ENCODE data around the gene OR6J1.

Gene OR6J1

GRCh38 chr14:22630486-22630885, 13.7 kb downstream of the OR6J1 start:
- no peak for TF ChIP-seq CTCF (IDR thresholded peaks at IDR 0.05; ENCODE audit: poor library complexity, severe bottlenecking)

GRCh38 chr14:22630066-22630465, 14.1 kb downstream of the OR6J1 start:
- Histone ChIP-seq H3K27ac (ENCODE audit: poor library complexity, severe bottlenecking) (no peak overlapping the region), H3K4me3 (ENCODE audit: severe bottlenecking) (no peak overlapping the region), H3K4me1 (ENCODE audit: insufficient read depth, poor library complexity, severe bottlenecking) (no peaks in the 10 kb centered on the region), H3K27me3 (ENCODE audit: insufficient read depth, poor library complexity, severe bottlenecking) (no peaks in the 10 kb centered on the region), H3K9me3 (ENCODE audit: severe bottlenecking) (no peaks in the 10 kb centered on the region), H3K36me3 (ENCODE audit: low read depth) (no peaks in the 10 kb centered on the region)
- ATAC-seq (ENCODE audit: low read depth) (no peak), DNase-seq (ENCODE audit: low spot score) (no peak)
- no peak for TF ChIP-seq CTCF (IDR thresholded peaks at IDR 0.05; ENCODE audit: poor library complexity, severe bottlenecking)

More at GRCh38 chr14:22630486-22630885, 13.7 kb downstream of the OR6J1 start:
- Histone ChIP-seq H3K27me3 (ENCODE audit: insufficient read depth, poor library complexity, severe bottlenecking) (no peaks in the 10 kb centered on the region), H3K27ac (ENCODE audit: poor library complexity, severe bottlenecking) (no peak overlapping the region), H3K36me3 (ENCODE audit: low read depth) (no peaks in the 10 kb centered on the region), H3K4me1 (ENCODE audit: insufficient read depth, poor library complexity, severe bottlenecking) (no peaks in the 10 kb centered on the region), H3K4me3 (ENCODE audit: severe bottlenecking) (no peak overlapping the region), H3K9me3 (ENCODE audit: severe bottlenecking) (no peaks in the 10 kb centered on the region)
- ATAC-seq (ENCODE audit: low read depth) (no peak), DNase-seq (ENCODE audit: low spot score) (no peak)

- no peaks in the 10 kb centered on the region for H3K36me3 ChIP-seq (ENCODE audit: low read depth)
- no peaks in the 10 kb centered on the region for H3K9me3 ChIP-seq (ENCODE audit: severe bottlenecking)
- no peaks in the 10 kb centered on the region for H3K4me1 ChIP-seq (ENCODE audit: insufficient read depth, poor library complexity, severe bottlenecking)
- H3K27ac ChIP-seq (ENCODE audit: poor library complexity, severe bottlenecking), result no peak overlapping the region
- no peak overlapping the region for H3K4me3 ChIP-seq (ENCODE audit: severe bottlenecking)
- no peak for TF ChIP-seq CTCF (IDR thresholded peaks at IDR 0.05; ENCODE audit: poor library complexity, severe bottlenecking)
- ATAC-seq (ENCODE audit: low read depth) (no peak), DNase-seq (ENCODE audit: low spot score) (no peak)
- no peaks in the 10 kb centered on the region for H3K27me3 ChIP-seq (ENCODE audit: insufficient read depth, poor library complexity, severe bottlenecking)
Observed at GRCh38 chr14:22629361-22629760, 14.8 kb downstream of the OR6J1 start.

- Histone ChIP-seq H3K36me3 (ENCODE audit: low read depth) (no peaks in the 10 kb centered on the region), H3K4me1 (ENCODE audit: insufficient read depth, poor library complexity, severe bottlenecking) (no peaks in the 10 kb centered on the region), H3K27me3 (ENCODE audit: insufficient read depth, poor library complexity, severe bottlenecking) (no peaks in the 10 kb centered on the region), H3K27ac (ENCODE audit: poor library complexity, severe bottlenecking) (no peak overlapping the region), H3K4me3 (ENCODE audit: severe bottlenecking) (no peak overlapping the region), H3K9me3 (ENCODE audit: severe bottlenecking) (no peaks in the 10 kb centered on the region)
- no peak for TF ChIP-seq CTCF (IDR thresholded peaks at IDR 0.05; ENCODE audit: poor library complexity, severe bottlenecking)
- DNase-seq (ENCODE audit: low spot score) (no peak), ATAC-seq (ENCODE audit: low read depth) (no peak)
Observed at GRCh38 chr14:22627506-22628263, 16.5 kb downstream of the OR6J1 start.

- no peaks in the 10 kb centered on the region for H3K27me3 ChIP-seq (ENCODE audit: insufficient read depth, poor library complexity, severe bottlenecking)
- H3K4me1 ChIP-seq (ENCODE audit: insufficient read depth, poor library complexity, severe bottlenecking), result peaks cover 6% of the 10 kb centered on the region
- DNase-seq (ENCODE audit: low spot score) (no peak), ATAC-seq (ENCODE audit: low read depth) (no peak)
- no peaks in the 10 kb centered on the region for H3K9me3 ChIP-seq (ENCODE audit: severe bottlenecking)
- no peak overlapping the region for H3K4me3 ChIP-seq (ENCODE audit: severe bottlenecking)
- no peak for TF ChIP-seq CTCF (IDR thresholded peaks at IDR 0.05; ENCODE audit: poor library complexity, severe bottlenecking)
- no peaks in the 10 kb centered on the region for H3K36me3 ChIP-seq (ENCODE audit: low read depth)
- H3K27ac ChIP-seq (ENCODE audit: poor library complexity, severe bottlenecking), result no peak overlapping the region
Observed at GRCh38 chr14:22626590-22626989, 17.6 kb downstream of the OR6J1 start.
